HepG2 (cell line): Measurements from ENCODE around the gene ARHGAP31. TPM values are rescaled to one million over a fixed set of nuclear protein-coding genes. Genes with fewer than 3 reads are reported as not detected.

Experiments
- AHDC1 ChIP-seq: sonication (generic); formaldehyde crosslinking; IDR thresholded peaks from 2 replicates; pipeline ENCODE4 v1.5.1; 2020; ENCODE audit warnings: mild to moderate bottlenecking, missing genetic modification reagents, borderline replicate concordance
- ASH2L ChIP-seq: fragments of 300-600, 200-600 bp; sonication (generic); IDR thresholded peaks from 2 replicates; pipeline ENCODE4 v1.7.0; 2017; ENCODE audit warnings: low read depth, mild to moderate bottlenecking, moderate library complexity, mixed read lengths, low read length; ENCODE audit not compliant: insufficient read length
- IRF1 ChIP-seq: sonication (generic); formaldehyde crosslinking; IDR thresholded peaks from 2 replicates; pipeline ENCODE4 v1.4.0; 2020; ENCODE audit warnings: low read depth, mild to moderate bottlenecking, missing genetic modification reagents
- RERE ChIP-seq: IDR thresholded peaks from 2 replicates; pipeline ENCODE4 v1.6.1; 2016; ENCODE audit warnings: low read depth, missing genetic modification reagents, missing compliant biosample characterization
- ZNF142 ChIP-seq: sonication (generic); formaldehyde crosslinking; IDR thresholded peaks from 2 replicates; pipeline ENCODE4 v1.4.0; 2020; ENCODE audit warnings: missing genetic modification reagents
- ZNF460 ChIP-seq: sonication (generic); formaldehyde crosslinking; IDR thresholded peaks from 2 replicates; pipeline ENCODE4 v1.5.1; 2020; ENCODE audit warnings: missing genetic modification reagents, mild to moderate bottlenecking, borderline replicate concordance
- polyA plus RNA-seq, 8 experiments: library from polyadenylated mRNA; depleted of rRNA in 3 of 8; stranded (reverse) in 7 of 8; unstranded in 1 of 8; fragments of >200 nt; fragmentation: Illumina TruSeq in 4 of 8; extraction: Trizol in 4 of 8; gene quantifications; 2 replicates each; pipeline versions ENCODE4 v1.2.1 to v1.2.3, GENCODE V29; 2011 to 2016; ENCODE audit warnings: low read depth in 4 of 8, missing spikeins in 1 of 8, mixed read lengths in 1 of 8; ENCODE audit not compliant: insufficient read depth in 1 of 8
- total RNA-seq, 5 experiments: library from RNA; depleted of rRNA; stranded (reverse); fragments of >200 nt; fragmentation: Illumina TruSeq; extraction: Trizol; gene quantifications; 2 replicates each; pipeline ENCODE4 v1.2.3, GENCODE V29; 2016; ENCODE audit warnings: low read depth in 1 of 5

ARHGAP31 gene
- total and polyA plus RNA-seq, 2 of the 13 experiments (the other 11 are each of a cell fraction or from before 2014, with no cell fraction given) = not detected

- no peak for TF ChIP-seq RERE (CRISPR knock-in tag)
- no peak for TF ChIP-seq ASH2L
- TF ChIP-seq AHDC1 (CRISPR knock-in tag) = no peak
- TF ChIP-seq ZNF142 = no peak
- no peak for TF ChIP-seq IRF1 (CRISPR knock-in tag)
- no peak for TF ChIP-seq ZNF460
Observed at GRCh38 chr3:119305286-119305685, 11.1 kb downstream of the ARHGAP31 start (continued).
